ENCODE data around the gene PHF21A.
"Not testable (repeated sequence)": the region's sequence is repeated elsewhere in the genome, so short reads cannot be mapped to it uniquely, and the experiment has no call there.

PHF21A gene

GRCh38 chr11:46119352-46120216 lies 1.7 kb downstream of the PHF21A start:
- Histone ChIP-seq H3K27ac (ENCODE audit: low read depth, low read length) (peak overlapping the region; percentile 89), H3K4me1 (ENCODE audit: insufficient read depth, low read length) (peaks cover 37% of the 10 kb centered on the region), H3K9ac (ENCODE audit: low read length) (peak overlapping the region; percentile 82), H3K4me3 (ENCODE audit: low read depth in 1 of 2, low read length in 2 of 2) (peak overlapping the region; percentile 55 to 90), H3K9me3 (ENCODE audit: low read length) (no peaks in the 10 kb centered on the region), H3K27me3 (ENCODE audit: control insufficient read depth in 1 of 2, insufficient read depth in 2 of 2, low read length in 2 of 2) (no peaks in the 10 kb centered on the region), H3K36me3 (ENCODE audit: insufficient read depth, low read length) (no peaks in the 10 kb centered on the region)

- Histone ChIP-seq H3K27ac (ENCODE audit: low read depth, low read length) (peak overlapping the region; percentile 89), H3K36me3 (ENCODE audit: insufficient read depth, low read length) (no peaks in the 10 kb centered on the region), H3K4me3 (ENCODE audit: low read depth in 1 of 2, low read length in 2 of 2) (peak overlapping the region; percentile 55 to 90), H3K9me3 (ENCODE audit: low read length) (no peaks in the 10 kb centered on the region), H3K27me3 (ENCODE audit: control insufficient read depth in 1 of 2, insufficient read depth in 2 of 2, low read length in 2 of 2) (no peaks in the 10 kb centered on the region), H3K9ac (ENCODE audit: low read length) (peak overlapping the region; percentile 82), H3K4me1 (ENCODE audit: insufficient read depth, low read length) (peaks cover 43% of the 10 kb centered on the region)
Measured at GRCh38 chr11:46118702-46119351, 2.4 kb downstream of the PHF21A start.

- no peaks in the 10 kb centered on the region for H3K9me3 ChIP-seq (ENCODE audit: low read length)
- no peak overlapping the region for H3K27ac ChIP-seq (ENCODE audit: low read depth, low read length)
- H3K4me1 ChIP-seq (ENCODE audit: insufficient read depth, low read length): peaks cover 43% of the 10 kb centered on the region
- H3K9ac ChIP-seq (ENCODE audit: low read length): no peak overlapping the region
- no peaks in the 10 kb centered on the region for H3K27me3 ChIP-seq (ENCODE audit: control insufficient read depth in 1 of 2, insufficient read depth in 2 of 2, low read length in 2 of 2)
- H3K36me3 ChIP-seq (ENCODE audit: insufficient read depth, low read length): no peaks in the 10 kb centered on the region
- H3K4me3 ChIP-seq (ENCODE audit: low read depth in 1 of 2, low read length in 2 of 2): no peak overlapping the region
Measured at GRCh38 chr11:46117842-46118241, 3.4 kb downstream of the PHF21A start.

GRCh38 chr11:46116712-46117037 lies 4.6 kb downstream of the PHF21A start:
- not testable (repeated sequence) for H3K4me3 ChIP-seq (ENCODE audit: low read depth in 1 of 2, low read length in 2 of 2); H3K36me3 ChIP-seq (ENCODE audit: insufficient read depth, low read length); H3K9me3 ChIP-seq (ENCODE audit: low read length); H3K27ac ChIP-seq (ENCODE audit: low read depth, low read length); H3K9ac ChIP-seq (ENCODE audit: low read length); H3K27me3 ChIP-seq (ENCODE audit: control insufficient read depth in 1 of 2, insufficient read depth in 2 of 2, low read length in 2 of 2)
- H3K4me1 ChIP-seq (ENCODE audit: insufficient read depth, low read length): peaks cover 43% of the 10 kb centered on the region

GRCh38 chr11:46116007-46116711 lies 5.1 kb downstream of the PHF21A start:
- H3K27me3 ChIP-seq (ENCODE audit: control insufficient read depth in 1 of 2, insufficient read depth in 2 of 2, low read length in 2 of 2): no peaks in the 10 kb centered on the region
- H3K9ac ChIP-seq (ENCODE audit: low read length): no peak overlapping the region
- H3K4me1 ChIP-seq (ENCODE audit: insufficient read depth, low read length): peaks cover 43% of the 10 kb centered on the region
- H3K27ac ChIP-seq (ENCODE audit: low read depth, low read length): no peak overlapping the region
- no peaks in the 10 kb centered on the region for H3K36me3 ChIP-seq (ENCODE audit: insufficient read depth, low read length)
- H3K9me3 ChIP-seq (ENCODE audit: low read length): no peaks in the 10 kb centered on the region
- no peak overlapping the region for H3K4me3 ChIP-seq (ENCODE audit: low read depth in 1 of 2, low read length in 2 of 2)

- no peaks in the 10 kb centered on the region for H3K27me3 ChIP-seq (ENCODE audit: control insufficient read depth in 1 of 2, insufficient read depth in 2 of 2, low read length in 2 of 2)
- no peaks in the 10 kb centered on the region for H3K9me3 ChIP-seq (ENCODE audit: low read length)
- no peak overlapping the region for H3K4me3 ChIP-seq (ENCODE audit: low read depth in 1 of 2, low read length in 2 of 2)
- H3K36me3 ChIP-seq (ENCODE audit: insufficient read depth, low read length): no peaks in the 10 kb centered on the region
- H3K27ac ChIP-seq (ENCODE audit: low read depth, low read length): no peak overlapping the region
- H3K4me1 ChIP-seq (ENCODE audit: insufficient read depth, low read length): peaks cover 43% of the 10 kb centered on the region
- H3K9ac ChIP-seq (ENCODE audit: low read length): no peak overlapping the region
Measured at GRCh38 chr11:46114961-46115360, 6.3 kb downstream of the PHF21A start.

GRCh38 chr11:46114378-46114777 lies 6.9 kb downstream of the PHF21A start:
- H3K4me1 ChIP-seq (ENCODE audit: insufficient read depth, low read length): peaks cover 43% of the 10 kb centered on the region
- H3K27ac ChIP-seq (ENCODE audit: low read depth, low read length): no peak overlapping the region
- H3K27me3 ChIP-seq (ENCODE audit: control insufficient read depth in 1 of 2, insufficient read depth in 2 of 2, low read length in 2 of 2): no peaks in the 10 kb centered on the region
- no peak overlapping the region for H3K9ac ChIP-seq (ENCODE audit: low read length)
- no peak overlapping the region for H3K4me3 ChIP-seq (ENCODE audit: low read depth in 1 of 2, low read length in 2 of 2)
- H3K36me3 ChIP-seq (ENCODE audit: insufficient read depth, low read length): no peaks in the 10 kb centered on the region
- H3K9me3 ChIP-seq (ENCODE audit: low read length): no peaks in the 10 kb centered on the region

- no peaks in the 10 kb centered on the region for H3K36me3 ChIP-seq (ENCODE audit: insufficient read depth, low read length)
- H3K27ac ChIP-seq (ENCODE audit: low read depth, low read length): no peak overlapping the region
- no peaks in the 10 kb centered on the region for H3K9me3 ChIP-seq (ENCODE audit: low read length)
- no peak overlapping the region for H3K4me3 ChIP-seq (ENCODE audit: low read depth in 1 of 2, low read length in 2 of 2)
- no peaks in the 10 kb centered on the region for H3K27me3 ChIP-seq (ENCODE audit: control insufficient read depth in 1 of 2, insufficient read depth in 2 of 2, low read length in 2 of 2)
- peaks cover 32% of the 10 kb centered on the region for H3K4me1 ChIP-seq (ENCODE audit: insufficient read depth, low read length)
- H3K9ac ChIP-seq (ENCODE audit: low read length): no peak overlapping the region
Measured at GRCh38 chr11:46112961-46113607, 8.2 kb downstream of the PHF21A start.

GRCh38 chr11:46108751-46109150 lies 12.5 kb downstream of the PHF21A start:
- Histone ChIP-seq H3K9ac (ENCODE audit: low read length) (no peak overlapping the region), H3K4me3 (ENCODE audit: low read depth in 1 of 2, low read length in 2 of 2) (no peak overlapping the region), H3K27ac (ENCODE audit: low read depth, low read length) (no peak overlapping the region), H3K4me1 (ENCODE audit: insufficient read depth, low read length) (peaks cover 29% of the 10 kb centered on the region), H3K9me3 (ENCODE audit: low read length) (no peaks in the 10 kb centered on the region), H3K27me3 (ENCODE audit: control insufficient read depth in 1 of 2, insufficient read depth in 2 of 2, low read length in 2 of 2) (no peaks in the 10 kb centered on the region), H3K36me3 (ENCODE audit: insufficient read depth, low read length) (no peaks in the 10 kb centered on the region)

GRCh38 chr11:46107780-46108179 lies 13.5 kb downstream of the PHF21A start:
- no peaks in the 10 kb centered on the region for H3K27me3 ChIP-seq (ENCODE audit: control insufficient read depth in 1 of 2, insufficient read depth in 2 of 2, low read length in 2 of 2)
- no peaks in the 10 kb centered on the region for H3K9me3 ChIP-seq (ENCODE audit: low read length)
- no peak overlapping the region for H3K9ac ChIP-seq (ENCODE audit: low read length)
- no peaks in the 10 kb centered on the region for H3K36me3 ChIP-seq (ENCODE audit: insufficient read depth, low read length)
- H3K4me1 ChIP-seq (ENCODE audit: insufficient read depth, low read length): peaks cover 29% of the 10 kb centered on the region
- no peak overlapping the region for H3K27ac ChIP-seq (ENCODE audit: low read depth, low read length)
- no peak overlapping the region for H3K4me3 ChIP-seq (ENCODE audit: low read depth in 1 of 2, low read length in 2 of 2)

- Histone ChIP-seq H3K4me3 (ENCODE audit: low read depth in 1 of 2, low read length in 2 of 2) (no peak overlapping the region), H3K9ac (ENCODE audit: low read length) (no peak overlapping the region), H3K4me1 (ENCODE audit: insufficient read depth, low read length) (peaks cover 29% of the 10 kb centered on the region), H3K36me3 (ENCODE audit: insufficient read depth, low read length) (no peaks in the 10 kb centered on the region), H3K27ac (ENCODE audit: low read depth, low read length) (no peak overlapping the region), H3K9me3 (ENCODE audit: low read length) (no peaks in the 10 kb centered on the region), H3K27me3 (ENCODE audit: control insufficient read depth in 1 of 2, insufficient read depth in 2 of 2, low read length in 2 of 2) (no peaks in the 10 kb centered on the region)
Measured at GRCh38 chr11:46107408-46107718, 13.9 kb downstream of the PHF21A start.

Measured in muscle layer of colon (tissue), 2 donors.